GM18907 (cell line): ENCODE measurements around the gene CACNA1C.

Experiments used
- ATAC-seq: cut with Tn5 transposase; IDR thresholded peaks from one replicate; pipeline ENCODE4 v1.9.1; 2021; ENCODE audit warnings: mild to moderate bottlenecking, moderate library complexity; ENCODE audit not compliant: unreplicated experiment

Gene CACNA1C

DNA sequence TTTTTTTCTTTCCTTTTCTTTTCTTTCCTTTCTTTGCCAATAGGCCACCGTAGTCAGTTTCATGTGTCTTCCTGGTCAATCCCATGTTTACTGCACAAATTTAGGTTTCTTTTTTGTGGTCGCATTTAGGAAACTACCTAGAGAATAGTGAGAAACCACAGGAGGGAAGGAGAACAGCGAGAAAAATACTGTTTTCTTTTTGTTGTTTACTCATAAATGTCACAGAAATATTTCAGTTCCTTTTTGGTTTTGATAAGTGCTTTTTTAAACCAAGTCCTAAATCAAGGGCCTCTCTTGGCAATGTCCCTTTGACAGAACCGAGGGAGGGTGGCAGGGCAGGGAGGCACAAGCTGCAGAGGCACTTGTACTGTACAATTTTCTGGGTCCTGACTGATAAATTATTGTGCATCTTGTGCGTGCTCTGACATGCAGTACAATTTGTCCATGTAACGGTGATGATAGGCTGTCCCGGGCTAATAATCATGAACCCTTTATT is 326.1 kb downstream of the CACNA1C start:
- no peak for ATAC-seq

DNA sequence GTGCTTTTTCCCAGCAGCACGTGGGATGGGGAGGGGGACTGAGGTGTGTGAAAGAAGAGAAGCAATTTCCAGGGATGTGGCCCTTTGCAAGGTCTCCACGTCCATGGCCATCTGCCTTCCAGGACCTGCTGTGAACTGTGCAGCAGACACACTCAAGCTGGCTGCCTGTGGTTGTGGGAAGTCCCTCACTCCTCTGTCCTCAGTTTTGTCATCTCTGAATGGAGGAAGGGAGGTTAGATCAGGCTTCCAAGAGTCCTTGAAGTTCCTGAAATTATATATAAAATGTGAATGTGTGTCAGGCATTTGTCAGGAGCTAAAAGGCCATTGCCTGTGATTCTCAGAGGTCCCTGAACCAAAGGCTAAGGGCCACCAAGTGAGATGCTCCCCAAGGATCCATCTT is 328.2 kb downstream of the CACNA1C start:
- ATAC-seq = no peak

DNA sequence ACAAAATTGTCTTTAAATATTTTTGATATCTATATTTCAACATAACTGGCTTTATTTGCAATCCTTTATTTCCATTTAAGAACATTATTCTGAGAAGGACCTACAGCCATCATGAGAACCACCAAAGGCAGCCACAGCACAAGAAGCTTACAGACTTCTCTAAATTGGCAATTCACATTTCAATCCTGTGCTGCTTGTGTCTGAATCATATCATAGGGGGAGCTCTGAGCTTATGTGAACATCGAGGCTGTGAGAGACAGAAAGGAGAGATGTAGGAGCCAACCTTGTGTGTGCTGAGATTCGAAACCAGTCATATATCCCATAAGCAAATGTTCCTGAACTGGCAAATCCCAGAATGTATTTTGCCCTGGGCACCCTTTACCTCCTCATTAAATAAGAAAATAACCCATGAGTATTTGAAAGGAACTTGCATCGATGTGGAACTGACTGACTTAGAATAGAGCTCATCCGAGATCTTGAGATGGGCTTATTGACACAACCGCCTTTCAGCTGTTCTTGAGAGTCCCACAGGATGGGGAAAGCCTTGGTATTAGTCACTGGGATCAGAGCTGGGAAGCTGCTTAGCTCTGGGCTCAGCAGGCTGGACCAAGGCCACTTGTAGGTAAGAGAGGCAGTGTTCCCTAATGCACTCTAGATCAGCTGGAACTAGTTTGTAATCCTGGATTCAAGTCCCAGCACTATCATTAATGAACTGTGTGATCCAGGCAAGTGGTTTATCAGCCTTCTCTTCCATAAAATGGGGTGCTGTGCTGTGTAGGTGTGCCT is 329.8 kb downstream of the CACNA1C start:
- ATAC-seq = no peak

DNA sequence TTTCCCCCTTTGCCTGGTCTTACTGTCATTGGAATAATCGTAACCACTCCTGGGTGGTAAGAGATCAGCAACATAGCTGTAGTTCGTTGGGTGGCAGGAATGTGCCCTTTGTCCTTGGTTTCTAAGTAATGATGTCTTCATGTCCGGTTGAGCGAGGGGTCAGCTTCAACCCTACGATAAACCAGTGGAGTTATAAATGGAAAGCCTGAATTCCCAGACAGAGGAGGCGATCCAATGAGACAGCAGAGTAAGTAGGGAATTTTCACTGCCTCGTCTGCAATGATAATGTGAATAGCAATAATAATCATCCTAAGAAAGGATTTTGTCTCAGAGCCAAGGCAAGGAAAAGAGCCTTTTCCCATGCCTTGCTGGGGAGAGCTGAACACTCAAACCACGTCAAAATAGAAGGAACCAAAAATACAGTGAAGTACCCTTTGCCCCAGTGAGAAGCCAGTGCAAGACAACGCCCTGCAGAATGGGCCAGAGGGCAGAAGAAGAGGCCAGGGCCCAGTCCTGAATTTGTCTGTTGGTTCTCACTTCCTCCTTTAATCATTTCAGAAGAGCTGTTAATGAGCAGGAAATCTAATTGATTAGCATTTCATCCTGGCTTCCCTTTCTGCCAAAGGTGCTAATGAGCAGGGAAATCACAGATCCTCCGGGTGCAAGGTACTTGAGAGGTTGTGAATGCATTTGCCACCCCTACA is 330.7 kb downstream of the CACNA1C start:
- ATAC-seq = no peak

DNA sequence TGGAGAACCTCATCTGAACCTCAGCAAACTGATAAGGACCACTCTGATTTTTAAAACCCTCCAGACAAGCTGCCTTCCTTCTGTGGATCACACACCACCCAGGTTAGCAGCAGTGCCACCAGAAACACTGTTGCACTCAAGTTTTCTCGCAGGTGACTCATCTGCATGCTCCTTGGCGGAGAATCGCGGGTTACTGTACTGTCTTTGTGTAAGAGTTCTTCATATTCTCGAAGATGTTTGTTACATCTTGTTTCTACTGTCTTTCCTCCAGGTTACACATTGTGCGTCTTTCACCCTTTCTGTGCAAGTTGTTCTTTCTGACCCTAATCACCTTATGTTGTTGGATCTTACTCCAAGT is 331.2 kb downstream of the CACNA1C start:
- no peak for ATAC-seq

DNA sequence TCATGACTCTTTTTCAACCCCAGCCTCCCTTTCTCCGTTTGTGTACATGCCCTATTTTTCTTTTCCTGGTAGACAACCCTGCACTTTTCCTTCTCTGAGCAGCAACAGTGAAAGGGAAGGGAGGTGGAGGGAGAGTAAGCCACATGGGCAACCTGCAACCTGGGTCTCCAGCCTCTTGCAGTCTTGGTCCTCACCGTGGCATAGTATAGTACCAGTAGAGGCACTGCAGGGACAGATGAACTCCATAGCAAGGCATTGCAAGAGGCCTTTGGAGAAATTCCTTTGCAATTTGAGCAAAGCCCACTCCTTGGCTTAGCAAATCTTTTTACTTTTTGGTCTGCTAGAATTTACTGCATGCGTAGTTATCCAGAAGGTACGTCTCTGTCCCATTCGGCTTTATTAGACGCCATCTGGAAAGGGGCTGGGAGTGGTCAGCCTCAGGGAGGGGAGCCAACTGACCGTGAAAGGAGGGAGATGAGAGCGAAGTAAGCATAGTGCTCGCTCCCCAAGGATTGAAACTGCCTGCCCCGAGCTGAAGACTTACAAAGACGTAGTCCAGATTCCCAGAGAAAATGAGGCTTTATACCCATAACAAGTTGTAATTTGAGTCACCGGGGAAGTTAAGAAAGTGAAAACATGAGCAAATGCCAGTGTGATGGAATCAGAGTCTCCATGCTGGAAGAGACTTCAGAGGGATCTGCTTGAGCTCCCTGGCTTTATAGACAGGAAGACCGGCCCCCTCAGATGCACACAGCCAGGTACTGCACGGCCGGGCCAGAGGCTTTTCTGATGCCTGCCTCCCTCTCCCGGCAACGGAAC is 332.0 kb downstream of the CACNA1C start:
- ATAC-seq = no peak

DNA sequence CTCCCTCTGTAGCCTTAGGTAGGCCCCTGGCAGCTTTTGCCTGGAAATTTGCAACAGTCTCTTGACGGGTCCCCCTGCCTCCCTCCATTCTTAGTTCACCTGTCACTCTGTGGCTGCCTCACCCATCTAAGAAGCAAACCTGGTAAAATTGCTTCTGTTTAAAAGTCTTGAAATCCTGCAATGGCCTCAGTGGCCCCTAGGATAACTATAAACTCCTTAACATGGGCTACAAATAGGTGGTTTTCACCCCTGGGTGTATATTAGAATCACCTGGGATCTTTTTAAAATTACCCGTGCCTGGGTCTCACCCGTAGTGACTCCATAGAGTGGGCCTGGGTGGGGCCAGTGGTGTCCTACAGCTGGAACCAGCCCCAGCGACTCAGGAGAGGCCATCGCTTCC is 332.7 kb downstream of the CACNA1C start:
- no peak for ATAC-seq

DNA sequence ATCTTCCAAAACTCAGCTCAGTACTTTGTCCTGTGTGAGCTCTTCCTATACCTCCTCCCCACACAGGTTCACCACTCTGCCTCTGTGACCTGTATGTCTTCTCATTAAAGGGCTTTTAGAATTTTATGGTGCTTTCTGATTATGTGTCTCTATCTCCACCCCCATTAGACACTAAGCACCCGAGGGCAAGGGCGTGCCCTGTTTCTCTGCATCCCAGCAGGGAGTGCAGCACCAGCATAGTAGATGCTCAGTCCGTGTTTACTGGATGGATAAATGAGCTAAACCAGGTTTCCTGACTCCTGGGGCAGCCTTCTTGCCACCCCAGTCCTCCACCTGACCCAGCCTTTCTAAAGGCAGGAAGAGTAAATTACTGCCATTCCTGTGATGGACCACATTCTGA is 333.8 kb downstream of the CACNA1C start:
- no peak for ATAC-seq

DNA sequence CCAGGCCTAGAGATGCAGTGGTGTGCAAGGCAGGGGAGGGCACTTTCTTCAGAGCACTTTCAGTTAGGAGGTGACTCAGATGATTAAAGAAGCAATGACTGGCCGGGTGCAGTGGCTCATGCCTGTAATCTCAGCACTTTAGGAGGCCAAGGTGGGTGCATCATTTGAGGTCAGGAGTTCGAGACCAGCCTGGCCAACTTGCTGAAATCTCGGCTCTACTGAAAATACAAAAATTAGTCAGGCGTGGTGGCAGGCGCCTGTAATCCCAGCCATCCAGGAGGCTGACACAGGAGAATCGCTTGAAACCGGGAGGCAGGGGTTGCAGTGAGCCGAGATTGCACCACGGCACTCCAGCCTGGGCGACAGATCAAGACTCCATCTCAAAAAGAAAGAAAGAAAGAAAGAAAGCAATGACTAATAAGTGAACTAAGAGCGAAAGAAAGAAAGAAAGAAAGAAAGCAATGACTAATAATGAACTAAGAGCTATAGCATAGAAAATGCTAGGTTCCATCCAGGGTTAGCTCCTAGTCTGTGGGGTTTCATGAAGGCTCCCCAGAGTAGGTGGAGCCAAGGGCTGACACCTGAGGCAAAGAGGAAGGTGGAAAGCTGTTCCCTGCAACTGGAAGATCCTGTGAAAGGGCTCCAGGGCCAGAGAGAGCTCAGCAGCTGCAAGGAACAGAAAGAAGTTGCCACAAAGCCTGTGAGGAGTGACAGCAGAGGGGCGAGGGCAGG is 334.5 kb downstream of the CACNA1C start:
- peak; percentile 66 for ATAC-seq

DNA sequence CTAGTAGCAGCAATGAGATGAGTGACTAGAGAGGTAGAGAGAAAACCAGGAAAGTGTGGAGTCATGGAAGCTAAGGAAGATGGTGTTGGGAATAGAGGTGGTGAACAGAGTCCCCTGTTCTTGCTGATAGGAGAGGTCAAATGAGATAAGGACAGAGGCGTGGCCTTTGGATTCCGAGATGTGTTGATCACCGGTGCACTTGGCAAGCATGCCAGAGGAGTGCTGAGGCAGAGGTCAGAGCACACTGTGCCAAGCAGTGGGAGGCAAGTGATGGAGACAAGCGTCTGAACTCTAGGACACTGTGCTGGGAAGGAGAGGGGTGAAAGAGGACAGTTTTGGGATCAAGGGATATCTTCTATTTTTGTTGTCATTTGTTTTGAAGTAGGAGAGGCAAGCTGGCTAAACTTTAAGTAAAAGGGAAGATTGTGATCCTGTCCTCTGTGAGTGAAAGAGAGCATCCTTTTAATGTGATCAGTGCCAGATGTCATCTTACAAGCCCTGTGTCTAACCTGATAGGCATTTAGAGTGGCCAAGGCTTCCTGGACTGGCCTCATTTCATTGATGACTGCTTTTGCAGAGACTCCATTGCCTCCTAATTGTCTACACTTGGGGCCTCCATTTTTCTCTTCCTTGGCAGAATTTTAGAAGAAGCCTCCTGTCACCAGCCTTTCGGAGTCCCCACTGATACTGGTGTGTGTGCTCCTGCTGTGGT is 336.4 kb downstream of the CACNA1C start:
- no peak for ATAC-seq

DNA sequence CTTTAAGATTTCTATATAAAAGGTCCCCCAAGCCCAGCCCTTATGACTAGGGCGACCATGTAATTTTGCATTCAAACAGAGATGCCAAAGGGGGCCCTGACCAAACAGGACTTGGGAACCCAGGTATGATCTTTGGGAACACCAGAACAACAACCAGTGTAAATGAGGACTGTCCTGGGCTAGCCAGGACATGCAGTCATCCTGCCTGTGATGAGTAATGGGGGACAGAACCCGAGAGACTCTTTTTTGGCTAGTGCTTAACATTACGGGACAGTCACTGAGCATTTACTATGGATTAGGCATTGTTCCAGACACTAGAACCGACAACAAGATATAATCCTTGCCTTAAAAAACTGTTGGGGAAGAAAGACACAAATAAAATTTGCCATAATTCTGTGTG is 337.3 kb downstream of the CACNA1C start:
- ATAC-seq = no peak

DNA sequence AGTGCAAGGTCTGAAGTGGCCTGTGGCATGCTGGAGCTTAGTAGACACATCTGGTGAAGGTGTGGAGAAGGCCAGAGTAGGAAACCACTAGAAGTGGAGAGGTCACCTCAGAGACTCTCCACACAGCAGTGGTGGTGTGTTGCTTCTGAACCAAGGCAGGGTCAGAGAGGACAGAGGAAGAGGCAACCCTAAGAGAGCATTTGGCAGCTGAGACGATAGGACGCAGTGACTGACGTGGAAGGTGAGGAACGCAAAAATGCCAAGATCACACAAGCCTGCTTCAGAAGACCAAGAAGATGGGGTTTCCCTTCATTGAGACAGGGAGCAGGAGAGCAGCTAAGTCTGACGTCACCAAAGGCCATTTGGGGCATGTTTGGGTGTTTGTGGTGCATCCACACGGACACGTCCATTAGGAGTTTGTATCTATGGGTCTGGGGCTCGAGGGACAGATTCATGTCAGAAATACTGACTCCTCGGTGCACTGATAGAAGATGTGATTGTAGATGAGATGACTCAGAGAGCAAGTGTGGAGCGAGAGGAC is 338.1 kb downstream of the CACNA1C start:
- ATAC-seq = no peak

DNA sequence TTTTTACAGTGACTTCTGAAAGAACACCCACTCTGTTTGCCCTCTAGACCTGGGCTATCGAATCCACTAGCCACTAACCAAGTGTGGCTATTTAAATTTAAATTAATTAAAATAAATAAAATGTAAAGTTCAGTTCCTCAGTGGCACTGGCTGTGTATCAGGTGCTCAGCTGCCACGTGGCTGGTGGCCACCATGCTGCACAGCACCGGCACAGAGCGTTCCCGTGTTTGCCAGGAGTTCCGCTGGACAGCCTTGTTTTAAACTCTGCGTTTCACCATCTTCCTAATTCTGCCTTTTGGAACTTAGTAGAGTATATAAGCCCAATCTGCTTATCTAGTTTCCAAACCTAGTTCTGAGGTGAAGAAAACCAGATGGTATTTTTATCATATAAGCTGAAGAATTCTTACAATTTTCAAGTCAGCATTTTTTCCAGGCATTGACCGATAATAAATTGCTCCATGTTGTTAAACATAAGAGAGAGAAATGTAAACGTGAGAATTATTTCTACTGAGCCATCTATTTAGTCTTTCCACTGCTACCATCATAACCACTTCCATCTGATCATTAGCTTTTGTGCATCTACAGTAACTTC is 339.0 kb downstream of the CACNA1C start:
- ATAC-seq = no peak

DNA sequence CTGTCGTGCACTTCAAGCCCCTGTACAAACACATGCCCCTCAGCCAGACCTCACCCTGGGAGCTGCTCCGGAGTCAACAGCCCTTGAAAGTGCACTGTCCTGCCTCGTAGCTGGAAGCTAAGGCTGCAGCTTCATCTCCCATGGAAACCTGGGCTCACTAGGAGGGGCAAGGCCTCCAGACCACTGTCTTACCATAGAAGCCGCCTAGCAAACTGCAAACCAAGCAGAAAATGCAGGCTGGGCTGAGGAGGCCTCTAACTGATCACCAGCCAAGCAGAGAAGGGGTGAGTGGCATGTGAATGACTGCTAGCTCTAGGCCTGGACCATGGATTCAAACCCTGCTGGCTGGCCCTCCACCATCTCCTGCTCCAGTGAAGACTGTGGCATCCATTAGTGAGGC is 340.2 kb downstream of the CACNA1C start:
- ATAC-seq = no peak

DNA sequence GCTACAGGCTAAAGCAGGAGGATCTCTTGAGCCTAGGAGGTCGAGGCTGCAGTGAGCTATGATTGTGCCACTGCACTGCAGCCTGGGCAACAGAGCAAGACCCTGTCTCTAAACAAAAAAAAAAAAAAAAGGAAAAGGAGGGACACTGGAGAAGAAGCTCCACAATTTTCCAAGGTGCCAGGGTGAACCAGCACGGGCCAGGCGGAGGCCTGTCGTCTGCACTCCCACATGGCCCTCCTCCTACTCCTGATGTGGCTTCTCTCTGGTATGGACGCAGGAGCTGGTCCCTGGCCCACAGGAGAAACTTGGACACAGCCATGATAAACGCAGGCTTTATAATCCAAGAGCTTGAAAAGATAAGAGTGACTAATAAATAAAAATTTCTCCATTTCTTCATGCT is 341.2 kb downstream of the CACNA1C start:
- no peak for ATAC-seq

DNA sequence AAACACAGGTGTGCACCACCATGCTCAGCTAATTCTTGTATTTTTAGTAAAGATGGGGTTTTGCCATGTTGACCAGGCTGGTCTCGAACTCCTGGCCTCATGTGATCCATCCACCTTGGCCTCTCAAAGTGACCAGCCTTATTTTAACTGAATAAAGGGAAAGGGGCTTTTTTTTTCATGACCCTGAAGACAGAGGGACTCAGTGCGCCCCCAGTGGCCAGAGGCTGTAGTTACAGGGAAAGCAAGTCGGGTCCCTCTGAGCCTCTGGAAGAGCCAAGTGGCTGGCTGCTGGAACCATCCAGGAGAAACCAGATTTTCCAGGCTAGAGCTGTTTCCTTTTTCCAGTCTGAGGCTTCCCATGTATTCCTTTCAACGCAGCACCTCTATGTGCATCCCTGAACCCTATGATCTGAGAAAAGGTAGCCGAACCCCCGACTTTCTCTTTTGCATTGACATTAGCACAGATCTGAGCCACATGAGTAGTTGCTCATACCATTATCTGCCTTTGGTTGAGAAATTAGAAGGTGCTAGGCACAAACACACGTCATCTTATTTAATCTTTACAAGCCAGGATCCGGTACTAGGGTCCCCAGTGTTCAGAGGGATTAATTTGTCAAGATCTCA is 342.7 kb downstream of the CACNA1C start:
- no peak for ATAC-seq

DNA sequence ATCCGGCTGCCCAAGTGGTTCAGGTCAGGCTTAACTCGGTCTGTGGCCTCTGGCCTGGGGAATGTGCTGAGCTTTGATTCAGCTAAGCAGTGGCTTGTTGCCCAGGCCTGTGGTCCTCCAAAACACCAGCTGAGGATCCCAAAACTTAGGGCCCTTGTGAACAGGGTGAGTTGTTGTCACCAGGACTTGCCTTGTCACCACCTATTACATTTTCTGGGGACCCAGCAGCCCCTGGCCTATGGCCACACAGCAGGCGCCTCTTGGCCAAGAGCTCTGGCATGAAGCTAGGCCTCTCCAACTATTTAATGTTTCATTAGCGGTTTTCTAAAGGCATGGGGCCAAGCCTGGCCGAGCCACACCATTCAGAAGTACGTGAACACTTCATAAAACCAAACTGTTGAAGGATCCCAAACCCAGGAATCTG is 343.7 kb downstream of the CACNA1C start:
- no peak for ATAC-seq

DNA sequence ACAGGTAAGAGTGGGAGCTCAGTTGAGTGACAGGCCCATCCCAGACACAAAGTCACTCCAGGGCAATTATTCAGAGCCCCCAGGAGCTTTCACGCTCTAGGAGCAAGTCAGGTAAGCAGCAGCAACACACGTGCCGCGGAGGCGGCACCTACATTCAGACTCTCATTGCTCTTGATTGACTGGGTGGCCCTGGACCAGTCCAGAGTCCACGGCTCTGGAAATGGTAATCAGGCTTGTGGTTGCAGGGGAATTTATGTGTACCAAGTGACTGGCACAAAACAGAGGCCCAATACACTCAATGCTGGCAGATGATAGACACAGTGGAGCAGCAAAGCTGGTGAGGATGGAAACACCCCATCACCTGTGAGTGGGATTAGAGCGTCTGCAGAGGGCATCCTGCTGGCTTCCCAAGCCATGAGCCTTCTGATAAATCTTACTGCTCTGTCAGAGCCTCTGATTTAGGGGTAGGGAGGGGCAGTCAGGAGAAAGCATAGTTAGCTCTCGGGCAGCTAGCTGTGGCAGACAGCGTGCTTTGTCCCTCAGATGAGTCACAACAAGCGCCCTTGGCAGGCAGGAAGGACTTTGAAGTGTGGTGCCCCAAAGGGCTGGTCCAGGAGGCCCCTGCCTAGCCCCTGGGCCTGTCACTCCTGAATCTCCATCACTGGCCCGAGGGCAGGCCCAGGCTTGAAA is 344.7 kb downstream of the CACNA1C start:
- no peak for ATAC-seq

DNA sequence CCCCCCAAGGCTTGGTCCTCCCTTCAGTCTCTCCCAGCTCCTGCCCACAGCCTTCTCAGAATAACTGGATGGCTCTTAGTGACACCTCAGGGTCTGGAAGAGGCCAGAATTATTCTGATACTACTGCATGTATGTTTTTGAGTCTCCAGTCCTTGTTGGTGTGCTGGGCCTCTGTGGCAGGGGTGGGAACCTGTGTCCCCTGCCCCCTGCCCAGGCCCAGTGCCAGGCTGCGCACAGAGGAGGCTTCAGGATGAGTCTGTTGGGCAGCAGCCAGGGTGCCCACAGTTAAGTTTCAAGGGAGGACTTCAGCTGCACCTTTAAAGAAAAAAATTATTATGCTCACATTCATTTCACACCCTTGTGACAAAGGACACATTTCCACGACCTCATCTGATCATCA is 348.3 kb downstream of the CACNA1C start:
- no peak for ATAC-seq
